Sigmoid colon (tissue), 4 donors: Measurements from ENCODE around the gene GNB5.

Source experiments
- CTCF ChIP-seq, 4 experiments: fragments of 450-650 bp in 3 of 4; fragments of 200-600 bp in 1 of 4; IDR thresholded peaks; one replicate each; pipeline ENCODE4 v1.5.1; 2016 to 2019; ENCODE audit warnings: antibody characterized with exemption in 4 of 4, mild to moderate bottlenecking in 3 of 4, moderate library complexity in 2 of 4
- EP300 ChIP-seq, 4 donors: sonication (generic); formaldehyde crosslinking; IDR thresholded peaks; one replicate each; pipeline ENCODE4 v1.6.1; 2017; ENCODE audit warnings: antibody characterized with exemption in 4 of 4
- POLR2A ChIP-seq, 2 donors: fragments of 450-650 bp; IDR thresholded peaks; one replicate each; pipeline ENCODE4 v1.6.1; 2016; ENCODE audit warnings: antibody characterized with exemption in 2 of 2, mild to moderate bottlenecking in 2 of 2, moderate library complexity in 2 of 2
- POLR2AphosphoS5 ChIP-seq, 4 donors: sonication (generic); formaldehyde crosslinking; IDR thresholded peaks; one replicate each; pipeline ENCODE4 v1.6.1; 2017; ENCODE audit warnings: antibody characterized with exemption in 4 of 4

- TF ChIP-seq POLR2A (IDR thresholded peaks at IDR 0.05): no peak
- no peak for TF ChIP-seq CTCF (IDR thresholded peaks at IDR 0.05)
- TF ChIP-seq POLR2AphosphoS5 (IDR thresholded peaks at IDR 0.05): no peak
- TF ChIP-seq EP300 (IDR thresholded peaks at IDR 0.05): no peak
Measured at GRCh38 chr15:52161406-52161966, 29.7 kb downstream of the GNB5 start.
